Measurements from ENCODE around the gene MSGN1.

- TF ChIP-seq CTCF (conservative IDR thresholded peaks at IDR 0.05; ENCODE audit: low read depth, low read length) (no peak), NFE2L2 (IDR thresholded peaks at IDR 0.05; ENCODE audit: low read depth, low read length) (no peak), RFX5 (IDR thresholded peaks at IDR 0.05; ENCODE audit: low read depth, low read length) (no peak), RAD21 (IDR thresholded peaks at IDR 0.05; ENCODE audit: low read length) (no peak), USF2 (IDR thresholded peaks at IDR 0.05; ENCODE audit: low read depth, low read length) (no peak), MAFK (IDR thresholded peaks at IDR 0.05; ENCODE audit: low read depth, low read length) (no peak), CHD1 (IDR thresholded peaks at IDR 0.05; ENCODE audit: low read depth, low read length) (no peak), BHLHE40 (IDR thresholded peaks at IDR 0.05; ENCODE audit: low read depth, low read length) (no peak), POLR2A (IDR thresholded peaks at IDR 0.05; ENCODE audit: low read depth, low read length) (no peak)
These were observed 40.8 kb downstream of the MSGN1 start for GRCh38 chr2:17857021-17857420.
